Stomach (tissue), 4 donors: ENCODE measurements around the gene DEFB124.

Source experiments
- EP300 ChIP-seq: sonication (generic); formaldehyde crosslinking; IDR thresholded peaks from one replicate; pipeline ENCODE4 v1.6.1; 2017; ENCODE audit warnings: antibody characterized with exemption
- POLR2A ChIP-seq, 4 donors: fragments of 450-650 bp; IDR thresholded peaks; one replicate each; pipeline ENCODE4 v1.6.1; 2016; ENCODE audit warnings: antibody characterized with exemption in 4 of 4, control low read depth in 2 of 4, mild to moderate bottlenecking in 1 of 4, moderate library complexity in 1 of 4
- POLR2AphosphoS5 ChIP-seq, 3 donors: sonication (generic); formaldehyde crosslinking; IDR thresholded peaks; one replicate each; pipeline ENCODE4 v1.6.1; 2016; ENCODE audit warnings: antibody characterized with exemption in 3 of 3
- TF ChIP-seq, protein P1 (sequence below), 7 experiments: fragments of 450-650 bp in 4 of 7; fragments of 200-600 bp in 3 of 7; sonication (generic) in 3 of 7; IDR thresholded peaks; one replicate each; pipeline ENCODE4 v1.5.1; 2016 to 2019; ENCODE audit warnings: antibody characterized with exemption in 7 of 7, control low read depth in 2 of 7, mild to moderate bottlenecking in 1 of 7

DNA sequence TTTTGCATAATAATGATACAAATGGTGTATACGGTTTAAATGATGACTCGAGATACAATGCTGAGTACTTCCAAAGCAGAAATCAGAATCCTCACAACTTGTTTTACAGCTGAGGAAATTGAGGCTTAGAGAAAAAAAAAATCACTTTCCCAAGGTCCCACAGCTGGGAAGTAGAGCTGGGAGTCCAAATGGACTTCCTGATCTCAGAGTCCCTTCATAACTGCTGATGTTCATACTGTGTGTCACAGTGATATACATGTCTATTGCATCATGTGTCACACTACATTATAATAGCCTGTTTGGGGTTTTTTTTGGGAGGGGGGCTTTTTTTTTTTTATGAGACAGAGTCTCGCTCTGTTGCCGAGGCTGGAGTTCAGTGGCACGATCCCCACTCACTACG is 47.8 kb upstream of the DEFB124 start:
- TF ChIP-seq EP300 (no peak), POLR2A (IDR thresholded peaks at IDR 0.05) (no peak), POLR2AphosphoS5 (IDR thresholded peaks at IDR 0.05) (no peak)
- TF ChIP-seq, protein P1, sequence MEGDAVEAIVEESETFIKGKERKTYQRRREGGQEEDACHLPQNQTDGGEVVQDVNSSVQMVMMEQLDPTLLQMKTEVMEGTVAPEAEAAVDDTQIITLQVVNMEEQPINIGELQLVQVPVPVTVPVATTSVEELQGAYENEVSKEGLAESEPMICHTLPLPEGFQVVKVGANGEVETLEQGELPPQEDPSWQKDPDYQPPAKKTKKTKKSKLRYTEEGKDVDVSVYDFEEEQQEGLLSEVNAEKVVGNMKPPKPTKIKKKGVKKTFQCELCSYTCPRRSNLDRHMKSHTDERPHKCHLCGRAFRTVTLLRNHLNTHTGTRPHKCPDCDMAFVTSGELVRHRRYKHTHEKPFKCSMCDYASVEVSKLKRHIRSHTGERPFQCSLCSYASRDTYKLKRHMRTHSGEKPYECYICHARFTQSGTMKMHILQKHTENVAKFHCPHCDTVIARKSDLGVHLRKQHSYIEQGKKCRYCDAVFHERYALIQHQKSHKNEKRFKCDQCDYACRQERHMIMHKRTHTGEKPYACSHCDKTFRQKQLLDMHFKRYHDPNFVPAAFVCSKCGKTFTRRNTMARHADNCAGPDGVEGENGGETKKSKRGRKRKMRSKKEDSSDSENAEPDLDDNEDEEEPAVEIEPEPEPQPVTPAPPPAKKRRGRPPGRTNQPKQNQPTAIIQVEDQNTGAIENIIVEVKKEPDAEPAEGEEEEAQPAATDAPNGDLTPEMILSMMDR (IDR thresholded peaks at IDR 0.05): no peak
